A549 (cell line): ENCODE data around the gene SSR1. TPM values are rescaled to one million over a fixed set of nuclear protein-coding genes. Genes with fewer than 3 reads are reported as not detected.

Source experiments
- ATAC-seq, 2 experiments: fragments of 200-7000 bp in 1 of 2; fragments of >200 bp in 1 of 2; cut with Nextera tagmentation in 1 of 2; cut with Tn5 transposase in 1 of 2; 3 replicates each; pipeline versions ENCODE4 v1.8.0 to v1.9.1; 2018 to 2020; ENCODE audit warnings: mild to moderate bottlenecking in 1 of 2, moderate library complexity in 1 of 2
- CTCF ChIA-PET: fragments of 300-600 bp; sonication (Branson Sonifier 250); formaldehyde crosslinking; extraction: SDS; loops from one replicate; lab custom pipeline; 2021; ENCODE audit warnings: antibody characterized with exemption, inconsistent platforms; lab: Yijun Ruan, JAX
- POLR2A ChIA-PET: fragments of 350-600 bp; formaldehyde crosslinking; extraction: SDS; loops from one replicate; lab custom pipeline; 2021; ENCODE audit warnings: antibody characterized with exemption, inconsistent platforms; lab: Yijun Ruan, JAX
- DNase-seq, 2 experiments: peaks; one replicate each; pipeline versions ENCODE4 v3.0.0 to v3.0.0-alpha.2; 2011 to 2016; ENCODE audit warnings: low read depth in 1 of 2, low spot score in 1 of 2
- FAIRE-seq: peaks from 2 replicates; lab custom pipeline; 2011; peaks lifted over from hg19 to GRCh38; lab: Jason Lieb, UNC
- H3K27ac ChIP-seq, 2 experiments: fragments of >200 bp; sonication (Bioruptor Twin); formaldehyde crosslinking; 3 replicates each; pipeline ENCODE4 v1.5.1; 2016 to 2017
- H3K4me1 ChIP-seq: fragments of >200 bp; sonication (Bioruptor Twin); formaldehyde crosslinking; 3 replicates; pipeline ENCODE4 v1.6.1; 2016
- H3K4me2 ChIP-seq: fragments of >200 bp; sonication (Bioruptor Twin); formaldehyde crosslinking; 3 replicates; pipeline ENCODE4 v1.6.1; 2016
- H3K4me3 ChIP-seq: fragments of >200 bp; sonication (Bioruptor Twin); formaldehyde crosslinking; 3 replicates; pipeline ENCODE4 v1.5.1; 2016
- H3K9me3 ChIP-seq: fragments of >200 bp; sonication (Bioruptor Twin); formaldehyde crosslinking; 3 replicates; pipeline ENCODE4 v1.6.1; 2016
- CBX8 ChIP-seq: fragments of 200-600 bp; sonication (generic); IDR thresholded peaks from 2 replicates; pipeline ENCODE4 v1.6.1; 2016
- CHD2 ChIP-seq: fragments of 150-350 bp; IDR thresholded peaks from 2 replicates; pipeline ENCODE4 v1.6.1; 2014; ENCODE audit warnings: low read length; ENCODE audit not compliant: partially characterized antibody
- CTCF ChIP-seq: fragments of >200 bp; sonication (Bioruptor Twin); formaldehyde crosslinking; IDR thresholded peaks from 3 replicates; pipeline ENCODE4 v1.5.1; 2016
- EHF ChIP-seq: fragments of 250-450 bp; sonication (Bioruptor Pico); IDR thresholded peaks from 2 replicates; pipeline ENCODE4 v1.5.0; 2020; ENCODE audit warnings: mild to moderate bottlenecking
- ESRRA ChIP-seq: fragments of 150-350 bp; IDR thresholded peaks from 2 replicates; pipeline ENCODE4 v1.6.1; 2014; ENCODE audit warnings: mild to moderate bottlenecking, low read length, borderline replicate concordance
- GATA3 ChIP-seq: IDR thresholded peaks from 2 replicates; pipeline ENCODE4 v1.6.1; 2012; ENCODE audit warnings: borderline replicate concordance
- HDAC2 ChIP-seq: fragments of 200-600 bp; sonication (generic); IDR thresholded peaks from 2 replicates; pipeline ENCODE4 v1.6.1; 2016
- HES2 ChIP-seq: fragments of >200 bp; sonication (Bioruptor Twin); formaldehyde crosslinking; IDR thresholded peaks from 2 replicates; pipeline ENCODE4 v1.6.1; 2016
- HOXB5 ChIP-seq: fragments of 250-450 bp; sonication (Bioruptor Pico); IDR thresholded peaks from 2 replicates; pipeline ENCODE4 v1.5.0; 2020; ENCODE audit warnings: mild to moderate bottlenecking, moderate library complexity
- JUN ChIP-seq, 2 experiments: fragments of >200 bp; sonication (Bioruptor Twin); formaldehyde crosslinking; IDR thresholded peaks; 2 replicates in 1 of 2; 3 replicates in 1 of 2; pipeline ENCODE4 v1.6.1; 2016 to 2017
- KDM1A ChIP-seq: fragments of 200-600 bp; sonication (generic); IDR thresholded peaks from 2 replicates; pipeline ENCODE4 v1.6.1; 2016; ENCODE audit warnings: low read depth, mild to moderate bottlenecking
- MAFK ChIP-seq: fragments of 450-650 bp; IDR thresholded peaks from 2 replicates; pipeline ENCODE4 v1.6.1; 2014; ENCODE audit not compliant: partially characterized antibody
- NFE2L2 ChIP-seq: fragments of 150-350 bp; conservative IDR thresholded peaks from 2 replicates; pipeline ENCODE4 v1.6.1; 2014; ENCODE audit warnings: low read length
- NPAS2 ChIP-seq: fragments of 250-450 bp; sonication (Bioruptor Pico); IDR thresholded peaks from 2 replicates; pipeline ENCODE4 v1.8.0; 2022; ENCODE audit warnings: mild to moderate bottlenecking, moderate library complexity, borderline replicate concordance
- NR3C1 ChIP-seq: fragments of >200 bp; sonication (Bioruptor Twin); formaldehyde crosslinking; IDR thresholded peaks from 3 replicates; pipeline ENCODE4 v1.6.1; 2017
- PHF8 ChIP-seq: fragments of 200-600 bp; sonication (generic); IDR thresholded peaks from 2 replicates; pipeline ENCODE4 v1.6.1; 2016; ENCODE audit warnings: low read depth, mild to moderate bottlenecking, antibody characterized with exemption, moderate library complexity, borderline replicate concordance
- RCOR1 ChIP-seq: fragments of 150-350 bp; IDR thresholded peaks from 2 replicates; pipeline ENCODE4 v1.6.1; 2014; ENCODE audit warnings: antibody characterized with exemption, low read length, low read depth
- REST ChIP-seq: fragments of 200-600 bp; sonication (generic); IDR thresholded peaks from 2 replicates; pipeline ENCODE4 v1.6.1; 2016; ENCODE audit warnings: antibody characterized with exemption, mild to moderate bottlenecking, moderate library complexity
- SREBF2 ChIP-seq: fragments of 450-650 bp; IDR thresholded peaks from 2 replicates; pipeline ENCODE4 v1.6.1; 2014; ENCODE audit warnings: mild to moderate bottlenecking, moderate library complexity
- TP53 ChIP-seq: fragments of 250-450 bp; sonication (Bioruptor Pico); IDR thresholded peaks from 2 replicates; pipeline ENCODE4 v1.5.0; 2021; ENCODE audit warnings: mild to moderate bottlenecking, moderate library complexity
- ZC3H11A ChIP-seq: fragments of 450-650 bp; IDR thresholded peaks from 2 replicates; pipeline ENCODE4 v1.6.1; 2014; ENCODE audit warnings: antibody characterized with exemption, mild to moderate bottlenecking
- ZFP36 ChIP-seq: fragments of 450-650 bp; IDR thresholded peaks from 2 replicates; pipeline ENCODE4 v1.6.1; 2014; ENCODE audit warnings: borderline replicate concordance; ENCODE audit not compliant: partially characterized antibody
- ZSCAN20 ChIP-seq: fragments of 250-450 bp; sonication (Bioruptor Pico); IDR thresholded peaks from 2 replicates; pipeline ENCODE4 v1.8.0; 2022; ENCODE audit warnings: mild to moderate bottlenecking, moderate library complexity
- WGBS: methylation state at CpG from one replicate; pipeline ENCODE4 v1.1.6; 2017; ENCODE audit errors: missing lambda C conversion rate; 5-methylcytosine and 5-hydroxymethylcytosine counted together
- polyA plus RNA-seq, 4 experiments: library from polyadenylated mRNA; depleted of rRNA in 3 of 4; stranded (reverse); fragments of >200 nt; fragmentation: RNase III in 1 of 4; extraction: RNeasy Plus Mini Kit Qiagen cat#74134 plus additional on column Dnase treatment in 1 of 4; gene quantifications; 2 replicates in 3 of 4; 3 replicates in 1 of 4; pipeline ENCODE4 v1.2.3, GENCODE V29; 2011 to 2017
- TF ChIP-seq, protein P1 (sequence below): IDR thresholded peaks from 2 replicates; pipeline ENCODE4 v1.6.1; 2012; ENCODE audit warnings: low read depth, borderline replicate concordance
- TF ChIP-seq, protein P2 (sequence below): fragments of 250-450 bp; sonication (Bioruptor Pico); IDR thresholded peaks from 2 replicates; pipeline ENCODE4 v1.5.0; 2020; ENCODE audit warnings: low read depth, mild to moderate bottlenecking, moderate library complexity
- TF ChIP-seq, protein P3 (sequence below): fragments of 150-350 bp; IDR thresholded peaks from 2 replicates; pipeline ENCODE4 v1.6.1; 2014; ENCODE audit warnings: low read depth, mild to moderate bottlenecking, low read length

Gene SSR1
- polyA plus RNA-seq, 2 of the 4 experiments (the other 2 are of a cell fraction): 84.8 to 201 TPM

GRCh38 chr6:7238526-7238899 is 74.5 kb downstream of the SSR1 start:
- no peak for DNase-seq
- CTCF ChIA-PET: interaction anchor here (0.6 to 5.0 kb wide), 20 partner anchors 9 to 562 kb away, joined by 3 to 24 read pairs (median 4); no protein-coding TSS in a partner anchor
- no peak for ATAC-seq
- FAIRE-seq: no peak
- Histone ChIP-seq H3K4me2 (no peak overlapping the region), H3K4me3 (no peak overlapping the region), H3K27ac (no peak overlapping the region), H3K4me1 (peaks cover 35% of the 10 kb centered on the region), H3K9me3 (no peaks in the 10 kb centered on the region)
- 80% methylated on average over 5 of the region's 5 CpGs for WGBS
- POLR2A ChIA-PET: interaction anchor here (0.6 kb wide), 1 partner anchor 487 kb away, joined by 3 read pairs; no protein-coding TSS in a partner anchor
- TF ChIP-seq NR3C1 (no peak), SREBF2 (no peak), HES2 (no peak), ZC3H11A (no peak), MAFK (no peak), NFE2L2 (no peak), REST (no peak), RCOR1 (no peak), PHF8 (no peak), HOXB5 (CRISPR knock-in tag) (no peak), JUN (IDR thresholded peaks at IDR 0.05) (no peak), KDM1A (no peak), EHF (CRISPR knock-in tag) (no peak)
- TF ChIP-seq, protein P1, sequence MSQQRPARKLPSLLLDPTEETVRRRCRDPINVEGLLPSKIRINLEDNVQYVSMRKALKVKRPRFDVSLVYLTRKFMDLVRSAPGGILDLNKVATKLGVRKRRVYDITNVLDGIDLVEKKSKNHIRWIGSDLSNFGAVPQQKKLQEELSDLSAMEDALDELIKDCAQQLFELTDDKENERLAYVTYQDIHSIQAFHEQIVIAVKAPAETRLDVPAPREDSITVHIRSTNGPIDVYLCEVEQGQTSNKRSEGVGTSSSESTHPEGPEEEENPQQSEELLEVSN: no peak

- 93% methylated on average over 8 of the region's 8 CpGs for WGBS
- DNase-seq (no peak), FAIRE-seq (no peak), ATAC-seq (no peak)
- no peak overlapping the region for H3K4me3 ChIP-seq
- POLR2A ChIA-PET: no interaction called here
- no peak overlapping the region for H3K27ac ChIP-seq
- CTCF ChIA-PET: interaction anchor here (0.9 to 5.0 kb wide), 7 partner anchors 8 to 561 kb away, joined by 3 to 24 read pairs (median 9); no protein-coding TSS in a partner anchor
- H3K4me2 ChIP-seq: no peak overlapping the region
- peaks cover 28% of the 10 kb centered on the region for H3K4me1 ChIP-seq
- H3K9me3 ChIP-seq: no peaks in the 10 kb centered on the region
- no peak for TF ChIP-seq CBX8
- no peak for TF ChIP-seq TP53 (CRISPR knock-in tag)
- TF ChIP-seq, protein P1: no peak
- no peak for TF ChIP-seq HDAC2
- no peak for TF ChIP-seq ZSCAN20 (CRISPR knock-in tag)
- no peak for TF ChIP-seq ZFP36
- no peak for TF ChIP-seq SREBF2
- no peak for TF ChIP-seq JUN (IDR thresholded peaks at IDR 0.05)
- TF ChIP-seq, protein P2, sequence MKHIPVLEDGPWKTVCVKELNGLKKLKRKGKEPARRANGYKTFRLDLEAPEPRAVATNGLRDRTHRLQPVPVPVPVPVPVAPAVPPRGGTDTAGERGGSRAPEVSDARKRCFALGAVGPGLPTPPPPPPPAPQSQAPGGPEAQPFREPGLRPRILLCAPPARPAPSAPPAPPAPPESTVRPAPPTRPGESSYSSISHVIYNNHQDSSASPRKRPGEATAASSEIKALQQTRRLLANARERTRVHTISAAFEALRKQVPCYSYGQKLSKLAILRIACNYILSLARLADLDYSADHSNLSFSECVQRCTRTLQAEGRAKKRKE (CRISPR knock-in tag): no peak
- no peak for TF ChIP-seq NPAS2
- no peak for TF ChIP-seq KDM1A
- TF ChIP-seq CHD2: no peak
- no peak for TF ChIP-seq GATA3
- TF ChIP-seq, protein P3, sequence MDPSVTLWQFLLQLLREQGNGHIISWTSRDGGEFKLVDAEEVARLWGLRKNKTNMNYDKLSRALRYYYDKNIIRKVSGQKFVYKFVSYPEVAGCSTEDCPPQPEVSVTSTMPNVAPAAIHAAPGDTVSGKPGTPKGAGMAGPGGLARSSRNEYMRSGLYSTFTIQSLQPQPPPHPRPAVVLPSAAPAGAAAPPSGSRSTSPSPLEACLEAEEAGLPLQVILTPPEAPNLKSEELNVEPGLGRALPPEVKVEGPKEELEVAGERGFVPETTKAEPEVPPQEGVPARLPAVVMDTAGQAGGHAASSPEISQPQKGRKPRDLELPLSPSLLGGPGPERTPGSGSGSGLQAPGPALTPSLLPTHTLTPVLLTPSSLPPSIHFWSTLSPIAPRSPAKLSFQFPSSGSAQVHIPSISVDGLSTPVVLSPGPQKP: no peak
- TF ChIP-seq ESRRA: no peak
- no peak for TF ChIP-seq CTCF
These were observed 75.3 kb downstream of the SSR1 start for GRCh38 chr6:7237653-7238188.
